Spleen (tissue), 11 donors: Measurements from ENCODE around the gene GRP. TPM values are rescaled to one million over a fixed set of nuclear protein-coding genes. Genes with fewer than 3 reads are reported as not detected.

Source experiments
- DNase-seq: peaks from one replicate; pipeline ENCODE4 v3.0.0-alpha.2; 2020
- H3K27ac ChIP-seq, 8 donors: fragments of 200-600 bp; sonication (generic) in 7 of 8; 1 replicate in 4 of 8; 2 replicates in 4 of 8; pipeline versions ENCODE4 v1.5.0 to v1.8.0; 2016 to 2021; ENCODE audit warnings: inconsistent platforms in 4 of 8, mild to moderate bottlenecking in 4 of 8, moderate library complexity in 1 of 8
- H3K27me3 ChIP-seq, 7 donors: fragments of 200-600 bp; sonication (generic) in 6 of 7; replicated peaks in 1 of 7; 1 replicate in 4 of 7; 2 replicates in 3 of 7; pipeline versions ENCODE4 v1.5.0 to v1.8.0; 2016 to 2021; ENCODE audit warnings: inconsistent platforms in 3 of 7, mild to moderate bottlenecking in 1 of 7
- H3K36me3 ChIP-seq, 6 donors: fragments of 200-600 bp; sonication (generic) in 5 of 6; 1 replicate in 4 of 6; 2 replicates in 2 of 6; pipeline versions ENCODE4 v1.5.0 to v1.8.0; 2016 to 2021; ENCODE audit warnings: inconsistent platforms in 2 of 6
- H3K4me1 ChIP-seq, 6 donors: fragments of 200-600 bp; sonication (generic) in 5 of 6; 1 replicate in 3 of 6; 2 replicates in 3 of 6; pipeline versions ENCODE4 v1.5.0 to v1.8.0; 2016 to 2021; ENCODE audit warnings: inconsistent platforms in 3 of 6
- H3K4me3 ChIP-seq, 8 donors: fragments of 200-600 bp; sonication (generic) in 7 of 8; 1 replicate in 4 of 8; 2 replicates in 4 of 8; pipeline versions ENCODE4 v1.5.0 to v1.8.0; 2016 to 2021; ENCODE audit warnings: inconsistent platforms in 4 of 8, mild to moderate bottlenecking in 4 of 8, moderate library complexity in 2 of 8
- H3K9me3 ChIP-seq, 8 donors: fragments of 200-600 bp; sonication (generic) in 7 of 8; 1 replicate in 4 of 8; 2 replicates in 4 of 8; pipeline versions ENCODE4 v1.5.0 to v1.8.0; 2016 to 2021; ENCODE audit warnings: inconsistent platforms in 4 of 8
- CTCF ChIP-seq, 11 experiments: fragments of 200-600 bp in 7 of 11; fragments of 450-650 bp in 4 of 11; sonication (generic) in 4 of 11; IDR thresholded peaks in 8 of 11; conservative IDR thresholded peaks in 3 of 11; 1 replicate in 7 of 11; 2 replicates in 4 of 11; pipeline versions ENCODE4 v1.4.0 to v1.8.0; 2016 to 2021; ENCODE audit warnings: antibody characterized with exemption in 11 of 11, inconsistent platforms in 4 of 11, mild to moderate bottlenecking in 1 of 11
- POLR2A ChIP-seq, 3 donors: fragments of 450-650 bp; IDR thresholded peaks; one replicate each; pipeline ENCODE4 v1.5.1; 2017; ENCODE audit warnings: antibody characterized with exemption in 3 of 3, mild to moderate bottlenecking in 1 of 3
- POLR2AphosphoS5 ChIP-seq, 3 donors: sonication (generic); formaldehyde crosslinking; IDR thresholded peaks; one replicate each; pipeline ENCODE4 v1.5.1; 2017; ENCODE audit warnings: antibody characterized with exemption in 3 of 3
- WGBS, 5 donors: extraction: QIAGEN DNeasy Blood & Tissue Kit in 3 of 5; methylation state at CpG; one replicate each; pipeline versions ENCODE4 v1.1.5 to v1.1.7; 2013 to 2018; 5-methylcytosine and 5-hydroxymethylcytosine counted together
- intact Hi-C: fragments of 100-400 bp; cut with DNase I; formaldehyde crosslinking; loops from one replicate; pipeline ENCODE4 v1.15.0; 2023; ENCODE audit warnings: low total_unique reads
- polyA plus RNA-seq, 3 donors: library from polyadenylated mRNA; stranded (reverse); fragments of 200-250 nt; gene quantifications; one replicate each; pipeline ENCODE4 v1.2.1, GENCODE V29; 2013
- total RNA-seq, 7 donors: library from RNA; depleted of rRNA in 3 of 7; stranded (reverse); fragments of >200 nt in 3 of 7; fragmentation: NEBNext Ultra II Directional in 4 of 7; extraction: Animal tissue kit (Norgen Biotek cat#: 25700) in 4 of 7; gene quantifications; one replicate each; pipeline versions ENCODE4 v1.1.0 to v1.2.1, GENCODE V29; 2016 to 2021
- donor health status: healthy with polysubstance abuse.
- donor health status: DM: no; HTN: no; CAD: no; lungs with moderate emphysema.
- donor health status: DM: no; HTN: no; CAD: no.
- donor health status: Bipolar disorder and iron deficiency.
- donor health status: healthy.
- donor health status: DM: no; HTN: no; CAD: no.
- donor health status: DM: yes; HTN: yes; CAD: no.

The GRP gene
- total and polyA plus RNA-seq, 10 donors, result not detected

GRCh38 chr18:59279722-59280121 lies 59.8 kb downstream of the GRP start:
- DNase-seq, result no peak
- no peak overlapping the region for H3K4me3 ChIP-seq
- WGBS, 5 donors, result 50 to 84% (median 63%) methylated on average over 1 of the region's 1 CpG
- TF ChIP-seq POLR2AphosphoS5 (IDR thresholded peaks at IDR 0.05) (no peak), CTCF (IDR thresholded peaks at IDR 0.05 in 8 of 11, conservative IDR thresholded peaks at IDR 0.05 in 3 of 11) (no peak), POLR2A (IDR thresholded peaks at IDR 0.05) (no peak)
- H3K9me3 ChIP-seq, result no peaks in the 10 kb centered on the region
- H3K27me3 ChIP-seq, result peaks cover 0 to 94% (median 31%) of the 10 kb centered on the region in 7 donors
- no peaks in the 10 kb centered on the region for H3K4me1 ChIP-seq
- H3K27ac ChIP-seq, result no peak overlapping the region
- intact Hi-C loops, result no loop called here
- no peaks in the 10 kb centered on the region for H3K36me3 ChIP-seq

Other genes starting within 250 kb of the GRP start
- gene SEC11C, start 80.3 kb upstream of the GRP start, total RNA-seq, result 100 to 1,000 TPM in 1 of 7 donors, 10 to 100 TPM in 6; 36.7 to 117 (median 59.0) TPM
- gene SEC11C, start 80.3 kb upstream of the GRP start, polyA plus RNA-seq, result 10 to 100 TPM; 48.7 to 72.8 (median 68.3) TPM
- gene RAX, start 53.3 kb downstream of the GRP start, total RNA-seq, result not detected
- gene RAX, start 53.3 kb downstream of the GRP start, polyA plus RNA-seq, result under 1 TPM in 1 of 3 donors, not detected in 2; 0.03 TPM
- not detected for gene CPLX4, start 98.5 kb downstream of the GRP start, total RNA-seq
- gene CPLX4, start 98.5 kb downstream of the GRP start, polyA plus RNA-seq, result under 1 TPM in 1 of 3 donors, not detected in 2; 0.04 TPM
- 10 to 100 TPM; 52.5 to 97.9 (median 55.2) TPM for gene LMAN1, start 139.1 kb downstream of the GRP start, total RNA-seq
- 10 to 100 TPM; 10.0 to 11.3 (median 10.8) TPM for gene LMAN1, start 139.1 kb downstream of the GRP start, polyA plus RNA-seq